PC-9 (cell line): ENCODE measurements around the gene MACROD2.

ENCODE experiments used
- EZH2 ChIP-seq: fragments of 200-600 bp; sonication (generic); IDR thresholded peaks from 2 replicates; pipeline ENCODE4 v1.8.0; 2017; ENCODE audit warnings: antibody characterized with exemption, low read depth
- TF ChIP-seq, protein P1 (sequence below): fragments of 200-600 bp; sonication (generic); conservative IDR thresholded peaks from 2 replicates; pipeline ENCODE4 v1.6.1; 2017; ENCODE audit warnings: mixed run types, antibody characterized with exemption, mild to moderate bottlenecking, moderate library complexity

DNA sequence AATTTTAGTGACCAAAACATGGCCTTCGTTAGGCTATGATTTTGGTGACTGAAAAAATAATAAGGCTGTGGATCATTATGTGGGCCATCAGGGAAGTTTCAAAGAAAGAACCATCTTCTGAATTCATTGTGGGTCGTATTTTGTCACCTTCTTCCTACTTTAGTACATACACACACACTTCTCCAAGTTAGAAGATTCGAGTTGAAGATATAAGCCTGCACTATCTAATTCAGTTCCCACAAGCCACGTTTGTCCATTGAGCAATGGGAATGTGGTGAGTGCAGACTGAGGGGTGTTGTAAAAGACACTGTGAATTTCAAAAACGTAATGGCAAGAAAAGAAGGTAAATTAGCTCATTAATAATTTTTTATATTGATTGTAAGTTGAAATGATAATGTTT is 1812.0 kb downstream of the MACROD2 start:
- TF ChIP-seq, protein P1, sequence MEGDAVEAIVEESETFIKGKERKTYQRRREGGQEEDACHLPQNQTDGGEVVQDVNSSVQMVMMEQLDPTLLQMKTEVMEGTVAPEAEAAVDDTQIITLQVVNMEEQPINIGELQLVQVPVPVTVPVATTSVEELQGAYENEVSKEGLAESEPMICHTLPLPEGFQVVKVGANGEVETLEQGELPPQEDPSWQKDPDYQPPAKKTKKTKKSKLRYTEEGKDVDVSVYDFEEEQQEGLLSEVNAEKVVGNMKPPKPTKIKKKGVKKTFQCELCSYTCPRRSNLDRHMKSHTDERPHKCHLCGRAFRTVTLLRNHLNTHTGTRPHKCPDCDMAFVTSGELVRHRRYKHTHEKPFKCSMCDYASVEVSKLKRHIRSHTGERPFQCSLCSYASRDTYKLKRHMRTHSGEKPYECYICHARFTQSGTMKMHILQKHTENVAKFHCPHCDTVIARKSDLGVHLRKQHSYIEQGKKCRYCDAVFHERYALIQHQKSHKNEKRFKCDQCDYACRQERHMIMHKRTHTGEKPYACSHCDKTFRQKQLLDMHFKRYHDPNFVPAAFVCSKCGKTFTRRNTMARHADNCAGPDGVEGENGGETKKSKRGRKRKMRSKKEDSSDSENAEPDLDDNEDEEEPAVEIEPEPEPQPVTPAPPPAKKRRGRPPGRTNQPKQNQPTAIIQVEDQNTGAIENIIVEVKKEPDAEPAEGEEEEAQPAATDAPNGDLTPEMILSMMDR: no peak
- no peak for TF ChIP-seq EZH2
